Activated CD4-positive, alpha-beta T cell treated with anti-CD3 and anti-CD28 coated beads for 36 hours (primary cell): ENCODE results near the gene VWA7. TPM values are rescaled to one million over a fixed set of nuclear protein-coding genes. Genes with fewer than 3 reads are reported as not detected.

ENCODE experiments used
- ATAC-seq: fragments of 200-7000 bp; cut with Tn5 transposase; one replicate; pipeline ENCODE4 v1.10.0; 2021; ENCODE audit warnings: mild to moderate bottlenecking, moderate library complexity
- CTCF ChIA-PET: fragments of 350-600 bp; sonication (Branson Sonifier 250); formaldehyde crosslinking; loops from one replicate; lab custom pipeline; 2021; ENCODE audit warnings: antibody characterized with exemption; lab: Charles Lee
- POLR2A ChIA-PET: fragments of 350-600 bp; sonication (Branson Sonifier 250); formaldehyde crosslinking; loops from one replicate; lab custom pipeline; 2021; ENCODE audit warnings: antibody characterized with exemption, inconsistent platforms; lab: Charles Lee
- DNase-seq: peaks from one replicate; pipeline ENCODE4 v3.0.0-alpha.2; 2020
- H3K27ac Mint-ChIP-seq: one replicate; pipeline ENCODE4 v1.8.0; 2021; ENCODE audit warnings: mixed read lengths
- H3K27me3 Mint-ChIP-seq: one replicate; pipeline ENCODE4 v1.8.0; 2021; ENCODE audit warnings: mixed read lengths
- H3K36me3 Mint-ChIP-seq: one replicate; pipeline ENCODE4 v1.8.0; 2021; ENCODE audit warnings: low read depth, mixed read lengths
- H3K4me1 Mint-ChIP-seq: one replicate; pipeline ENCODE4 v1.8.0; 2021; ENCODE audit warnings: mixed read lengths
- H3K4me3 Mint-ChIP-seq: one replicate; pipeline ENCODE4 v1.8.0; 2021; ENCODE audit warnings: mild to moderate bottlenecking, moderate library complexity, mixed read lengths
- H3K9me3 Mint-ChIP-seq: one replicate; pipeline ENCODE4 v1.8.0; 2021; ENCODE audit warnings: low read depth, mixed read lengths
- intact Hi-C, 2 experiments: fragments of 100-400 bp; cut with DNase I in 1 of 2; cut with micrococcal nuclease in 1 of 2; formaldehyde crosslinking; loops; one replicate each; pipeline versions ENCODE4 v1.14.2 to v1.15.1; 2022 to 2024; cut with DNase I, micrococcal nuclease
- total RNA-seq, 2 experiments: library from RNA; stranded (reverse); gene quantifications; one replicate each; pipeline ENCODE4 v1.2.3, GENCODE V29; 2021

VWA7 gene
- total RNA-seq, 2 experiments from 2014 or later, result 1.4 to 1.5 TPM

- ChIA-PET POLR2A (no interaction called here), CTCF (interaction anchor here (0.9 kb wide), 1 partner anchor 386 kb away, joined by 3 read pairs; no protein-coding TSS in a partner anchor)
- DNase-seq (no peak), ATAC-seq (no peak)
- Mint-ChIP-seq H3K4me3 (no peak overlapping the region), H3K36me3 (no peaks in the 10 kb centered on the region), H3K27ac (no peak overlapping the region), H3K4me1 (no peaks in the 10 kb centered on the region), H3K27me3 (no peaks in the 10 kb centered on the region), H3K9me3 (no peaks in the 10 kb centered on the region)
- intact Hi-C loops, result no loop called here
Observed at GRCh38 chr6:31720196-31720770, 56.8 kb downstream of the VWA7 start.

GRCh38 chr6:31719001-31719400 lies 58.1 kb downstream of the VWA7 start:
- DNase-seq (no peak), ATAC-seq (no peak)
- intact Hi-C loops, result no loop called here
- H3K27me3 Mint-ChIP-seq, result no peaks in the 10 kb centered on the region
- no peaks in the 10 kb centered on the region for H3K9me3 Mint-ChIP-seq
- no peaks in the 10 kb centered on the region for H3K36me3 Mint-ChIP-seq
- H3K4me3 Mint-ChIP-seq, result no peak overlapping the region
- ChIA-PET POLR2A (no interaction called here), CTCF (no interaction called here)
- no peak overlapping the region for H3K27ac Mint-ChIP-seq
- no peaks in the 10 kb centered on the region for H3K4me1 Mint-ChIP-seq

GRCh38 chr6:31718265-31718664 lies 58.9 kb downstream of the VWA7 start:
- ChIA-PET CTCF (no interaction called here), POLR2A (no interaction called here)
- Mint-ChIP-seq H3K36me3 (no peaks in the 10 kb centered on the region), H3K27me3 (no peaks in the 10 kb centered on the region), H3K4me1 (no peaks in the 10 kb centered on the region), H3K4me3 (no peak overlapping the region), H3K9me3 (no peaks in the 10 kb centered on the region), H3K27ac (no peak overlapping the region)
- intact Hi-C loops, result no loop called here
- ATAC-seq, result no peak
- no peak for DNase-seq

- no peaks in the 10 kb centered on the region for H3K27me3 Mint-ChIP-seq
- no peak overlapping the region for H3K4me3 Mint-ChIP-seq
- no peaks in the 10 kb centered on the region for H3K9me3 Mint-ChIP-seq
- POLR2A ChIA-PET, result no interaction called here
- H3K36me3 Mint-ChIP-seq, result no peaks in the 10 kb centered on the region
- intact Hi-C loops, result no loop called here
- H3K4me1 Mint-ChIP-seq, result no peaks in the 10 kb centered on the region
- CTCF ChIA-PET, result no interaction called here
- H3K27ac Mint-ChIP-seq, result no peak overlapping the region
- DNase-seq, result no peak
- no peak for ATAC-seq
Observed at GRCh38 chr6:31717499-31718222, 59.5 kb downstream of the VWA7 start.

Other genes with a start within 250 kb of the VWA7 start
- gene MCCD1, start 248.4 kb downstream of the VWA7 start, total RNA-seq, result not detected
- gene DDX39B, start 235.3 kb downstream of the VWA7 start, total RNA-seq, result 100 to 1,000 TPM; 517 to 569 TPM
- 1 to 10 TPM; 1.9 to 2.1 TPM for gene ATP6V1G2, start 230.7 kb downstream of the VWA7 start, total RNA-seq
- gene NFKBIL1, start 229.7 kb downstream of the VWA7 start, total RNA-seq, result 10 to 100 TPM; 18.1 to 19.0 TPM
- 100 to 1,000 TPM; 396 to 570 TPM for gene LTA, start 205.0 kb downstream of the VWA7 start, total RNA-seq
- 10 to 100 TPM; 82.3 to 93.3 TPM for gene TNF, start 201.8 kb downstream of the VWA7 start, total RNA-seq
- gene LTB, start 194.9 kb downstream of the VWA7 start, total RNA-seq, result 10 to 100 TPM; 44.9 to 73.3 TPM
- gene LST1, start 191.1 kb downstream of the VWA7 start, total RNA-seq, result 10 to 100 TPM in 1 of 2 experiments, 1 to 10 TPM in 1; 9.1 to 11.1 TPM
- 1 to 10 TPM; 5.4 to 6.6 TPM for gene NCR3, start 184.3 kb downstream of the VWA7 start, total RNA-seq
- gene AIF1, start 162.1 kb downstream of the VWA7 start, total RNA-seq, result 10 to 100 TPM; 89.2 to 96.1 TPM
- gene PRRC2A, start 156.6 kb downstream of the VWA7 start, total RNA-seq, result 100 to 1,000 TPM; 255 to 280 TPM
- gene BAG6, start 124.7 kb downstream of the VWA7 start, total RNA-seq, result 100 to 1,000 TPM; 334 to 339 TPM
- gene APOM, start 121.4 kb downstream of the VWA7 start, total RNA-seq, result 1 to 10 TPM; 3.4 to 4.0 TPM
- 10 to 100 TPM; 10.1 to 11.7 TPM for gene C6orf47, start 116.5 kb downstream of the VWA7 start, total RNA-seq
- gene GPANK1, start 112.3 kb downstream of the VWA7 start, total RNA-seq, result 10 to 100 TPM; 35.2 to 42.8 TPM
- gene CSNK2B, start 111.2 kb downstream of the VWA7 start, total RNA-seq, result 100 to 1,000 TPM; 239 to 346 TPM
- 10 to 100 TPM; 11.3 to 15.5 TPM for gene LY6G5B, start 107.4 kb downstream of the VWA7 start, total RNA-seq
- 1 to 10 TPM; 1.2 to 1.5 TPM for gene LY6G5C, start 96.3 kb downstream of the VWA7 start, total RNA-seq
- gene ABHD16A, start 74.0 kb downstream of the VWA7 start, total RNA-seq, result 10 to 100 TPM; 20.9 to 25.1 TPM
- not detected for gene LY6G6F, start 70.5 kb downstream of the VWA7 start, total RNA-seq
- gene LY6G6D, start 62.0 kb downstream of the VWA7 start, total RNA-seq, result not detected
- not detected for gene LY6G6C, start 55.6 kb downstream of the VWA7 start, total RNA-seq
- not detected for gene MPIG6B, start 54.0 kb downstream of the VWA7 start, total RNA-seq
- 1 to 10 TPM; 4.4 to 5.6 TPM for gene DDAH2, start 48.0 kb downstream of the VWA7 start, total RNA-seq
- 100 to 1,000 TPM; 357 to 438 TPM for gene CLIC1, start 40.8 kb downstream of the VWA7 start, total RNA-seq
- 100 to 1,000 TPM in 1 of 2 experiments, 10 to 100 TPM in 1; 92.1 to 126 TPM for gene MSH5, start 37.3 kb downstream of the VWA7 start, total RNA-seq
- gene SAPCD1, start 14.7 kb downstream of the VWA7 start, total RNA-seq, result 10 to 100 TPM; 12.2 to 13.2 TPM
- gene VARS1, start 18.4 kb upstream of the VWA7 start, total RNA-seq, result 100 to 1,000 TPM; 147 to 169 TPM
- gene LSM2, start 29.6 kb upstream of the VWA7 start, total RNA-seq, result 100 to 1,000 TPM; 112 to 124 TPM
- gene HSPA1L, start 38.0 kb upstream of the VWA7 start, total RNA-seq, result 1 to 10 TPM; 1.9 to 2.2 TPM
- gene HSPA1A, start 38.2 kb upstream of the VWA7 start, total RNA-seq, result 10 to 100 TPM; 56.1 to 64.7 TPM
- 10 to 100 TPM; 54.6 to 61.1 TPM for gene HSPA1B, start 50.4 kb upstream of the VWA7 start, total RNA-seq
- gene NEU1, start 85.5 kb upstream of the VWA7 start, total RNA-seq, result 10 to 100 TPM; 11.6 to 11.8 TPM
- gene SLC44A4, start 101.7 kb upstream of the VWA7 start, total RNA-seq, result under 1 TPM; 0.19 to 0.27 TPM
- gene EHMT2, start 120.4 kb upstream of the VWA7 start, total RNA-seq, result 10 to 100 TPM; 50.1 to 60.4 TPM
- gene ZBTB12, start 124.8 kb upstream of the VWA7 start, total RNA-seq, result 1 to 10 TPM; 1.9 to 2.4 TPM
- gene C2, start 150.4 kb upstream of the VWA7 start, total RNA-seq, result 1 to 10 TPM in 1 of 2 experiments, under 1 TPM in 1; 0.96 to 1.5 TPM
- gene CFB, start 168.8 kb upstream of the VWA7 start, total RNA-seq, result under 1 TPM; 0.69 to 0.96 TPM
- 10 to 100 TPM; 74.3 to 95.1 TPM for gene NELFE, start 181.6 kb upstream of the VWA7 start, total RNA-seq
- gene SKIC2, start 181.8 kb upstream of the VWA7 start, total RNA-seq, result 100 to 1,000 TPM in 1 of 2 experiments, 10 to 100 TPM in 1; 90.2 to 104 TPM
- gene DXO, start 194.8 kb upstream of the VWA7 start, total RNA-seq, result 10 to 100 TPM; 12.6 to 13.9 TPM
- gene C4A, start 204.7 kb upstream of the VWA7 start, total RNA-seq, result 1 to 10 TPM; 3.4 to 3.9 TPM
- gene C4B, start 237.5 kb upstream of the VWA7 start, total RNA-seq, result 1 to 10 TPM; 2.8 to 2.9 TPM